ENCODE measurements around the gene SENP2. TPM values are rescaled to one million over a fixed set of nuclear protein-coding genes. Genes with fewer than 3 reads are reported as not detected.
"Not testable (repeated sequence)": the region's sequence is repeated elsewhere in the genome, so short reads cannot be mapped to it uniquely, and the experiment has no call there.

The SENP2 gene
- total RNA-seq, 1 experiment from 2014 or later = 27.0 TPM

GRCh38 chr3:185555860-185556347, 30.2 kb upstream of the SENP2 start:
- Mint-ChIP-seq H3K9me3 (ENCODE audit: unreplicated experiment) (no peaks in the 10 kb centered on the region), H3K4me1 (ENCODE audit: insufficient read depth, unreplicated experiment) (peaks cover 25% of the 10 kb centered on the region), H3K36me3 (ENCODE audit: insufficient read depth, unreplicated experiment) (no peaks in the 10 kb centered on the region), H3K4me3 (ENCODE audit: unreplicated experiment) (no peak overlapping the region), H3K27ac (ENCODE audit: low read depth, unreplicated experiment) (no peak overlapping the region), H3K27me3 (ENCODE audit: insufficient read depth, unreplicated experiment) (no peaks in the 10 kb centered on the region)
- intact Hi-C loops (cut with micrococcal nuclease) = loop anchor here (5.0 kb wide), 1 partner anchor 204 kb away; no protein-coding TSS in a partner anchor
- DNase-seq (ENCODE audit: unreplicated experiment) = no peak
- ChIA-PET POLR2A (interaction anchor here (1.0 kb wide), 1 partner anchor 10 kb away, joined by 4 read pairs; no protein-coding TSS in a partner anchor), CTCF (interaction anchor here (0.6 to 8.8 kb wide), 4 partner anchors 67 to 96 kb away, joined by 3 to 85 read pairs (median 3); no protein-coding TSS in a partner anchor)
- TF ChIP-seq, protein P1, sequence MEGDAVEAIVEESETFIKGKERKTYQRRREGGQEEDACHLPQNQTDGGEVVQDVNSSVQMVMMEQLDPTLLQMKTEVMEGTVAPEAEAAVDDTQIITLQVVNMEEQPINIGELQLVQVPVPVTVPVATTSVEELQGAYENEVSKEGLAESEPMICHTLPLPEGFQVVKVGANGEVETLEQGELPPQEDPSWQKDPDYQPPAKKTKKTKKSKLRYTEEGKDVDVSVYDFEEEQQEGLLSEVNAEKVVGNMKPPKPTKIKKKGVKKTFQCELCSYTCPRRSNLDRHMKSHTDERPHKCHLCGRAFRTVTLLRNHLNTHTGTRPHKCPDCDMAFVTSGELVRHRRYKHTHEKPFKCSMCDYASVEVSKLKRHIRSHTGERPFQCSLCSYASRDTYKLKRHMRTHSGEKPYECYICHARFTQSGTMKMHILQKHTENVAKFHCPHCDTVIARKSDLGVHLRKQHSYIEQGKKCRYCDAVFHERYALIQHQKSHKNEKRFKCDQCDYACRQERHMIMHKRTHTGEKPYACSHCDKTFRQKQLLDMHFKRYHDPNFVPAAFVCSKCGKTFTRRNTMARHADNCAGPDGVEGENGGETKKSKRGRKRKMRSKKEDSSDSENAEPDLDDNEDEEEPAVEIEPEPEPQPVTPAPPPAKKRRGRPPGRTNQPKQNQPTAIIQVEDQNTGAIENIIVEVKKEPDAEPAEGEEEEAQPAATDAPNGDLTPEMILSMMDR (IDR thresholded peaks at IDR 0.05; ENCODE audit: unreplicated experiment) = no peak
- BruUV-seq (replicated peaks) = no TSS peak

DNA sequence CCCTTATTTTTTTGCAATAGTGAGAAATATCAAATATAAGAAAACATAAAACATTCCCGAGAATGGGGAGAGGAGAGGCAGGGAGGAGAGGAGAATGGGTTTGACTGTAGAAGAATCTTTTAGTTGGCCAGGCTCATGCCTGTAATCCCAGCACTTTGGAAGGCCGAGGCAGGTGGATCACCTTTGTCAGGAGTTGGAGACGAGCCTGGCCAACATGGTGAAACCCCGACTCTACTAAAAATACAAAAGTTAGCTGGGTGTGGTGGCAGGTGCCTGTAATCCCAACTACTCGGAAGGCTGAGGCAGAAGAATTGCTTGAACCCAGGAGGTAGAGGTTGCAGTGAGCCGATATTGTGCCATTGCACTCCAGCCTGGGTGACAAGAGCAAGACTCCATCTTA, 29.5 kb upstream of the SENP2 start:
- not testable (repeated sequence) for H3K27me3 Mint-ChIP-seq (ENCODE audit: insufficient read depth, unreplicated experiment); H3K36me3 Mint-ChIP-seq (ENCODE audit: insufficient read depth, unreplicated experiment); H3K27ac Mint-ChIP-seq (ENCODE audit: low read depth, unreplicated experiment); BruUV-seq (replicated peaks); H3K4me3 Mint-ChIP-seq (ENCODE audit: unreplicated experiment); H3K9me3 Mint-ChIP-seq (ENCODE audit: unreplicated experiment); DNase-seq (ENCODE audit: unreplicated experiment)
- ChIA-PET CTCF (interaction anchor here (0.6 to 8.8 kb wide), 4 partner anchors 72 to 202 kb away, joined by 3 to 85 read pairs (median 4); no protein-coding TSS in a partner anchor), POLR2A (interaction anchor here (1.0 kb wide), 1 partner anchor 11 kb away, joined by 4 read pairs; no protein-coding TSS in a partner anchor)
- intact Hi-C loops (cut with micrococcal nuclease) = loop anchor here (5.0 kb wide), 1 partner anchor 204 kb away; no protein-coding TSS in a partner anchor
- H3K4me1 Mint-ChIP-seq (ENCODE audit: insufficient read depth, unreplicated experiment) = peaks cover 25% of the 10 kb centered on the region

- TF ChIP-seq, protein P1 (IDR thresholded peaks at IDR 0.05; ENCODE audit: unreplicated experiment) = no peak
- POLR2A ChIA-PET = interaction anchor here (0.9 to 1.8 kb wide), 9 partner anchors 9 to 195 kb away, joined by 3 to 13 read pairs (median 5); partner anchors contain the start of genes MAP3K13, SENP2 and TMEM41A
- intact Hi-C loops (cut with micrococcal nuclease) = loop anchor here (5.0 kb wide), 1 partner anchor 206 kb away; no protein-coding TSS in a partner anchor
- H3K27me3 Mint-ChIP-seq (ENCODE audit: insufficient read depth, unreplicated experiment) = no peaks in the 10 kb centered on the region
- H3K4me3 Mint-ChIP-seq (ENCODE audit: unreplicated experiment) = peak overlapping the region; percentile 72
- CTCF ChIA-PET = interaction anchor here (0.6 to 8.8 kb wide), 26 partner anchors 8 to 284 kb away, joined by 3 to 85 read pairs (median 4); no protein-coding TSS in a partner anchor
- no TSS peak for BruUV-seq (replicated peaks)
- peaks cover 15% of the 10 kb centered on the region for H3K4me1 Mint-ChIP-seq (ENCODE audit: insufficient read depth, unreplicated experiment)
- DNase-seq (ENCODE audit: unreplicated experiment) = peak; percentile 55
- no peaks in the 10 kb centered on the region for H3K9me3 Mint-ChIP-seq (ENCODE audit: unreplicated experiment)
- H3K36me3 Mint-ChIP-seq (ENCODE audit: insufficient read depth, unreplicated experiment) = no peaks in the 10 kb centered on the region
- peak overlapping the region; percentile 5 for H3K27ac Mint-ChIP-seq (ENCODE audit: low read depth, unreplicated experiment)
These were observed 27.7 kb upstream of the SENP2 start for GRCh38 chr3:185558395-185558794.

- ChIA-PET CTCF (interaction anchor here (0.6 to 8.8 kb wide), 24 partner anchors 9 to 685 kb away, joined by 3 to 85 read pairs (median 4); partner anchors contain the start of genes MAP3K13 and TMEM41A), POLR2A (interaction anchor here (1.0 to 1.8 kb wide), 5 partner anchors 25 to 201 kb away, joined by 3 to 13 read pairs (median 4); partner anchors contain the start of gene TMEM41A)
- no peak overlapping the region for H3K27ac Mint-ChIP-seq (ENCODE audit: low read depth, unreplicated experiment)
- H3K9me3 Mint-ChIP-seq (ENCODE audit: unreplicated experiment) = no peaks in the 10 kb centered on the region
- H3K4me1 Mint-ChIP-seq (ENCODE audit: insufficient read depth, unreplicated experiment) = peaks cover 15% of the 10 kb centered on the region
- H3K4me3 Mint-ChIP-seq (ENCODE audit: unreplicated experiment) = no peak overlapping the region
- TF ChIP-seq, protein P1 (IDR thresholded peaks at IDR 0.05; ENCODE audit: unreplicated experiment) = no peak
- no peaks in the 10 kb centered on the region for H3K27me3 Mint-ChIP-seq (ENCODE audit: insufficient read depth, unreplicated experiment)
- DNase-seq (ENCODE audit: unreplicated experiment) = no peak
- intact Hi-C loops (cut with micrococcal nuclease) = loop anchor here (1.0 to 5.0 kb wide), 3 partner anchors 61 to 207 kb away; no protein-coding TSS in a partner anchor
- no TSS peak for BruUV-seq (replicated peaks)
- no peaks in the 10 kb centered on the region for H3K36me3 Mint-ChIP-seq (ENCODE audit: insufficient read depth, unreplicated experiment)
These were observed 26.4 kb upstream of the SENP2 start for GRCh38 chr3:185559706-185560090.

Measured in MCF 10A (cell line).